GM18520 (cell line): ENCODE results near the gene B3GAT2.

Source experiments
- ATAC-seq: cut with Tn5 transposase; IDR thresholded peaks from one replicate; pipeline ENCODE4 v1.9.1; 2021; ENCODE audit not compliant: unreplicated experiment

B3GAT2 gene

GRCh38 chr6:70844301-70844700, 112.6 kb downstream of the B3GAT2 start:
- ATAC-seq = no peak

GRCh38 chr6:70843328-70843918, 113.4 kb downstream of the B3GAT2 start:
- ATAC-seq = no peak

GRCh38 chr6:70842541-70842940, 114.3 kb downstream of the B3GAT2 start:
- no peak for ATAC-seq

GRCh38 chr6:70841112-70841511, 115.7 kb downstream of the B3GAT2 start:
- ATAC-seq = no peak

- ATAC-seq = no peak
These were observed 117.3 kb downstream of the B3GAT2 start for GRCh38 chr6:70839286-70840266.

GRCh38 chr6:70838907-70839285, 118.0 kb downstream of the B3GAT2 start:
- ATAC-seq = no peak

GRCh38 chr6:70834520-70834919, 122.3 kb downstream of the B3GAT2 start:
- no peak for ATAC-seq

GRCh38 chr6:70831427-70831826, 125.4 kb downstream of the B3GAT2 start:
- no peak for ATAC-seq

GRCh38 chr6:70823651-70824050, 133.2 kb downstream of the B3GAT2 start:
- ATAC-seq = no peak

- ATAC-seq = no peak
These were observed 135.1 kb downstream of the B3GAT2 start for GRCh38 chr6:70821751-70822150.

GRCh38 chr6:70820778-70821177, 136.1 kb downstream of the B3GAT2 start:
- no peak for ATAC-seq

- ATAC-seq = no peak
These were observed 137.2 kb downstream of the B3GAT2 start for GRCh38 chr6:70819646-70820045.

GRCh38 chr6:70813885-70814284, 143.0 kb downstream of the B3GAT2 start:
- no peak for ATAC-seq

- no peak for ATAC-seq
These were observed 145.1 kb downstream of the B3GAT2 start for GRCh38 chr6:70811788-70812187.
